ENCODE results near the gene MAPKAPK2. TPM values are rescaled to one million over a fixed set of nuclear protein-coding genes. Genes with fewer than 3 reads are reported as not detected.
A peak's percentile ranks its signal among the peaks of the same experiment; 100 is the strongest.

MAPKAPK2 gene
- total RNA-seq, 4 donors from 2014 or later: 37.8 to 70.1 (median 61.7) TPM

DNA sequence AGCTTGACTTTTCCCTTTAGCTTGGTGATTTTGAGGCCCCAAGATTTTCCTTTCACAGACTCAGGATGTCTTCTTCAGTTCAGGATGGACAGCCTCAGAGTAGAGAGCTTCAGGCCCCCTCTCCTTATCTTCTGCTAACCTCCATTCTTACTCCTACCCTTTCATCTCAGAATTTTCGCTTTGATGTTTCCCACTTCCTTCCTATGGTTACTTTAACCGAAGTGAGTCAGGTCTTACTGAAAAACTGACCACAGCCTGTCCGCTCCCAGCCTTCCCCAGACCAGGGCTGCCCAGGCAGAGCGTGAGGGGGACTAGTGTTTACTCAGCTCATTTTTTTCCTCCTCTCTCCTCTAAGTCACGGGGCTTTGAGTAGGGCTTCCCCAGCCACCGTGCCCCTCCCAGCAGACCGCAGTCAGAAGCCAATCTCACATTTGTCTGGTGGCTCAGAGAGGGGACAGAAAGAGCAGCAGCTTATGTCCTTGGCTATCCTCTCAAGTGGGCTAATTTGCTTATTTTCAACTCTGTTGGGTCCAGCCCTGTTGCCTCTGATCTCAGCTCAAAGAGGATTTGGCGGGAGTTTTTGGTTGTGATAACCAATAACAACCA is 81.6 kb downstream of the MAPKAPK2 start:
- DNase-seq (ENCODE audit: extremely low spot score): no peak
- intact Hi-C loops (cut with DNase I): no loop called here
- WGBS: 49% methylated on average over 8 of the region's 8 CpGs
- Histone ChIP-seq H3K4me1 (no peaks in the 10 kb centered on the region), H3K9me3 (peaks cover 0 to 4% (median 0%) of the 10 kb centered on the region in 4 donors), H3K36me3 (no peaks in the 10 kb centered on the region), H3K27ac (replicated peaks in 1 of 4) (no peak overlapping the region), H3K4me3 (no peak overlapping the region), H3K27me3 (no peaks in the 10 kb centered on the region)
- TF ChIP-seq POLR2AphosphoS5 (IDR thresholded peaks at IDR 0.05): peak; percentile 24 to 37
- no peak for TF ChIP-seq EP300 (IDR thresholded peaks at IDR 0.05)

DNA sequence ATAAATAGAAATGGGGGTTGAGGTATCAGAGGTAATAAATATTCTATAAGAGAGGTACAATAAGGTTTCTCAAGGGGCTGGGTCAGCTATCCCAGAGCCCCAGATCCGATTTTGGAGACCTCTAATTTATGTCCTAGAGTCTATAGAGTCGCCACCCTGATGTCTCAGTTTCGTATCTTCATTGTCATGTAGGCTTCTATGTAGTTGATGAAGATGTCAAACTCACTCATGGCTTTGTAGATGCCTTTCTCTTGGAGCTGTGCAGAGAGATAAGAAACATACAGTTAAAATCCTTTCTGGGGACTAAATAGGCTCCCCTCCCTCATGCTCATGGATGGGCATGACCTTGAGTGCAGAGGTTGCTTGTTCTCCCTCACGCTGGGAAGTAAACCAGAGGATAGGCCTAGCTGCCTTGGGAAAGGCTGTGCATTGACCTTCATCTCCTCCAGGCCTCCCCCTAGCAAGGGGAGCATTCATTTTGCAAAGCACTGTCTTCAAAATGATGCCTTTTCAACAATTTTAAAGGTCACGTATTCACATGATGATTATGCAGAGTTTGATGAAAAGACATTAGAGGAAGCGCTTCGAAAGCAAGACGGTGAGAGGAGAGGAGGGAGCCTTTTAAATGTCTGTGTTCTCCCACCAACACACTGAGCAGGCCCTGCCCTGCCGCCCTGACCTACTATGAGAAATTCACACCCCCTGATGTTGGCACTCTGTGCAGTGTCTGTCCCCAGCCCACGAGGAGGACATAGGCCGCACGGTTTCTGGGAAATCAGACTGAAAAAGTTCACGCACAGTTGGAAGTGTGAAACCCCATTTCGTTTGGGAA is 84.0 kb downstream of the MAPKAPK2 start:
- no peak for DNase-seq (ENCODE audit: extremely low spot score)
- TF ChIP-seq, protein P1, sequence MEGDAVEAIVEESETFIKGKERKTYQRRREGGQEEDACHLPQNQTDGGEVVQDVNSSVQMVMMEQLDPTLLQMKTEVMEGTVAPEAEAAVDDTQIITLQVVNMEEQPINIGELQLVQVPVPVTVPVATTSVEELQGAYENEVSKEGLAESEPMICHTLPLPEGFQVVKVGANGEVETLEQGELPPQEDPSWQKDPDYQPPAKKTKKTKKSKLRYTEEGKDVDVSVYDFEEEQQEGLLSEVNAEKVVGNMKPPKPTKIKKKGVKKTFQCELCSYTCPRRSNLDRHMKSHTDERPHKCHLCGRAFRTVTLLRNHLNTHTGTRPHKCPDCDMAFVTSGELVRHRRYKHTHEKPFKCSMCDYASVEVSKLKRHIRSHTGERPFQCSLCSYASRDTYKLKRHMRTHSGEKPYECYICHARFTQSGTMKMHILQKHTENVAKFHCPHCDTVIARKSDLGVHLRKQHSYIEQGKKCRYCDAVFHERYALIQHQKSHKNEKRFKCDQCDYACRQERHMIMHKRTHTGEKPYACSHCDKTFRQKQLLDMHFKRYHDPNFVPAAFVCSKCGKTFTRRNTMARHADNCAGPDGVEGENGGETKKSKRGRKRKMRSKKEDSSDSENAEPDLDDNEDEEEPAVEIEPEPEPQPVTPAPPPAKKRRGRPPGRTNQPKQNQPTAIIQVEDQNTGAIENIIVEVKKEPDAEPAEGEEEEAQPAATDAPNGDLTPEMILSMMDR (IDR thresholded peaks at IDR 0.05): no peak
- TF ChIP-seq POLR2AphosphoS5 (IDR thresholded peaks at IDR 0.05) (no peak), EP300 (IDR thresholded peaks at IDR 0.05) (no peak)
- intact Hi-C loops (cut with DNase I): no loop called here
- Histone ChIP-seq H3K27me3 (peaks cover 0 to 2% (median 0%) of the 10 kb centered on the region in 4 donors), H3K4me3 (peak overlapping the region in 1 of 4 donors; percentile 32), H3K4me1 (no peaks in the 10 kb centered on the region), H3K9me3 (peaks cover 0 to under 1% (median 0%) of the 10 kb centered on the region in 4 donors), H3K27ac (replicated peaks in 1 of 4) (no peak overlapping the region), H3K36me3 (no peaks in the 10 kb centered on the region)
- 80% methylated on average over 13 of the region's 14 CpGs for WGBS

DNA sequence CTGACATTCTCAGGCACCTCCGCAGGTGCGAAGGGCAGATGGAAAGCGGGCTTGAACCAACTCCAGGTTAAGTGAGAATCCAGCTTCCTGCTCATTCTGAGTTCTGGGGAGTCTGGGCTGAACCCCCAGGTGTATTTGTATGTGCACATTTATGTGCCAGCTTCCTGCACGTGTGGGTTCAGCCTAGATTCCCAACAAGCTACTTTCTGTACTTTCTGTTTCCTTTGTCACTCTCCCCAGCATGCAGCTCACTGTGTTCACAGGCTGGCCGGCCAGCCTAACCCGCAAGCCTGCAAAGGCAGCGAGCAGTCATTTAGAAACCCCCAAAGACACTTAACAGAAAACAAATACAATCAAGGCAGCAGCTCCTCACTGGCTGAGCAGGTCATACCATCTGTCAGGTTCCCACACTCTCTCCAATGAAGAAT is 84.6 kb downstream of the MAPKAPK2 start:
- Histone ChIP-seq H3K4me1 (no peaks in the 10 kb centered on the region), H3K9me3 (no peaks in the 10 kb centered on the region), H3K4me3 (peak overlapping the region in 1 of 4 donors; percentile 32), H3K36me3 (no peaks in the 10 kb centered on the region), H3K27ac (replicated peaks in 1 of 4) (no peak overlapping the region), H3K27me3 (peaks cover 0 to 8% (median 0%) of the 10 kb centered on the region in 4 donors)
- no peak for DNase-seq (ENCODE audit: extremely low spot score)
- TF ChIP-seq, protein P1 (IDR thresholded peaks at IDR 0.05): no peak
- TF ChIP-seq POLR2A (IDR thresholded peaks at IDR 0.05; ENCODE audit: low read depth): no peak
- TF ChIP-seq EP300 (IDR thresholded peaks at IDR 0.05): no peak
- TF ChIP-seq POLR2AphosphoS5 (IDR thresholded peaks at IDR 0.05): no peak
- intact Hi-C loops (cut with DNase I): no loop called here
- 84% methylated on average over 4 of the region's 7 CpGs for WGBS

- H3K36me3 ChIP-seq: no peaks in the 10 kb centered on the region
- 70% methylated on average over 8 of the region's 9 CpGs for WGBS
- peaks cover 0 to 14% (median 0%) of the 10 kb centered on the region in 4 donors for H3K27me3 ChIP-seq
- H3K9me3 ChIP-seq: no peaks in the 10 kb centered on the region
- no peaks in the 10 kb centered on the region for H3K4me1 ChIP-seq
- peak within 1 kb of the TSS; percentile 5 to 32 (median 16) for H3K4me3 ChIP-seq
- peak in 1 of 2 donors; percentile 63 for TF ChIP-seq POLR2AphosphoS5 (IDR thresholded peaks at IDR 0.05)
- TF ChIP-seq POLR2A (IDR thresholded peaks at IDR 0.05; ENCODE audit: low read depth): no peak
- no peak for DNase-seq (ENCODE audit: extremely low spot score)
- intact Hi-C loops (cut with DNase I): no loop called here
- peak within 1 kb of the TSS in 3 of 4 donors; percentile 31 to 41 (median 40) for H3K27ac ChIP-seq (replicated peaks in 1 of 4)
Observed at GRCh38 chr1:206770531-206771337, 86.0 kb downstream of the MAPKAPK2 start, which contains the start of gene IL19. Gene IL19, plus strand, starts transcription at chr1:206770773. Its CDS starts 65,890 bp downstream, at chr1:206836663.

GRCh38 chr1:206771338-206771692 is 86.6 kb downstream of the MAPKAPK2 start:
- Histone ChIP-seq H3K9me3 (no peaks in the 10 kb centered on the region), H3K4me3 (peak overlapping the region in 1 of 4 donors; percentile 19), H3K4me1 (no peaks in the 10 kb centered on the region), H3K27me3 (peaks cover 0 to 14% (median 0%) of the 10 kb centered on the region in 4 donors), H3K27ac (replicated peaks in 1 of 4) (peak overlapping the region in 1 of 4 donors; percentile 41), H3K36me3 (no peaks in the 10 kb centered on the region)
- intact Hi-C loops (cut with DNase I): no loop called here
- no peak for TF ChIP-seq POLR2A (IDR thresholded peaks at IDR 0.05; ENCODE audit: low read depth)
- TF ChIP-seq, protein P1 (IDR thresholded peaks at IDR 0.05): no peak
- no peak for TF ChIP-seq POLR2AphosphoS5 (IDR thresholded peaks at IDR 0.05)
- TF ChIP-seq EP300 (IDR thresholded peaks at IDR 0.05): no peak
- no peak for DNase-seq (ENCODE audit: extremely low spot score)
- 66% methylated on average over 4 of the region's 4 CpGs for WGBS
